Left cardiac atrium (tissue), 4 donors: Measurements from ENCODE around the gene STAM. TPM values are rescaled to one million over a fixed set of nuclear protein-coding genes. Genes with fewer than 3 reads are reported as not detected.

Source experiments
- ATAC-seq, 2 donors: fragments of 200-7000 bp; cut with Tn5 transposase; one replicate each; pipeline ENCODE4 v1.9.1; 2020; ENCODE audit warnings: mild to moderate bottlenecking in 2 of 2, moderate library complexity in 2 of 2
- DNase-seq: peaks from one replicate; pipeline ENCODE4 v3.0.0-alpha.2; 2020
- intact Hi-C, 2 donors: fragments of 100-400 bp; cut with DNase I; formaldehyde crosslinking; loops; one replicate each; pipeline versions ENCODE4 v1.14.1 to v1.15.1; 2022 to 2023
- total RNA-seq, 2 donors: library from RNA; stranded (reverse); fragmentation: NEBNext Ultra II Directional; extraction: Animal tissue kit (Norgen Biotek cat#: 25700); gene quantifications; one replicate each; pipeline ENCODE4 v1.2.1, GENCODE V29; 2021
- donor health status: DM: no; HTN: yes; CAD: no.
- donor health status: DM: no; HTN: yes; CAD: no; lungs with severe emphysema.
- donor health status: DM: yes; HTN: yes; CAD: no.
- donor health status: Dilated cardiomyopathy.

The STAM gene
- total RNA-seq, 2 donors from 2014 or later, result 17.3 to 27.5 TPM

DNA sequence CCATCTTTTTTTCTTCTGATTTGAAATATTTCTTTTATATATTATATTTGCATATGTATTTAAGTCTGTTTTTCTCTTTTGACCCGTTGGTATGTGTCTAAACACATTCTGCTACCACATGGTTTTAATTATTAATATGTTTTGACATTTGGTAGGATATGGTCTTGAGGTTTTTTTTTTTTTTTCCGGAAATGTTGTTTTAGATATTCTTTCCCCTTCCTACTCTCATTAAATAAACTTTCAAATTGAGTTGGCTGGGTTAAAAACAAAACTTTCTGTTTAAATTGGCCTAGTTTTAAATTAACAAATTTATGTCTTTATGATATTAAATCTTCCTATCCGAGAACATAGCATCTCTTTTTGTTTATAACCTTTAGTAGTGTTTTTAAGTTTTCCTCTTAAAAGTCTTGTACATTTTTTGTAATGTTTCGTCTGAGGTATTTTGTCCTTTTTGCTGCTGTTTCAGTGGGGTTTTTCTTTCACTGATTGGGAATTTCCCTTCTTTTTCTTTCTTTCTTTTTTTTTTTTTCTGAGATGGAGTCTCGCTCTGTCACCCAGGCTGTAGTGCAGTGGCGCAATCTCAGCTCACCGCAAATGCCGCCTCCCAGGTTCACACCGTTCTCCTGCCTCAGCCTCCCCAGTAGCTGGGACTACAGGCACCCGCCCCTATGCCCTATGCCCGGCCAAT, 25.4 kb downstream of the STAM start:
- intact Hi-C loops, result no loop called here
- ATAC-seq (no peak), DNase-seq (no peak)

DNA sequence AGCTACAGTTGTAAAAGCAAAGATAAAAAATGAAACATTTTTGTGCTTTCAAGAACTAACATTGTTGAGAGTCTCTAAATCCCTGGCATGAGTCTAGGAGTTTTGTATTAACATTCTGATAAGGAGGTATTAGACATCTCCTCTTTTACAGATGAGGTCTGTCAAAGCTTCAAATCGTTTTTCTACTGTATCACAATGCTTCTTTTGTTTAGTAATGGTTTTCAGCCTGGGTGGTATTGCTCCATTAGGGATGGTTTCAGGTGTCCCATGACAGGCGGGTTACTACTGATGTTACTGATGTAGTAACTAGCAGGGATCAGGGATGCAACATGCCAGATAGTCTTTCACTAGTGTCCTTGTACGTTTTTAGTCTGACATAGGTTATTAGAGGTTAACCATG, 27.4 kb downstream of the STAM start:
- no peak for DNase-seq
- no peak for ATAC-seq
- intact Hi-C loops, result no loop called here

DNA sequence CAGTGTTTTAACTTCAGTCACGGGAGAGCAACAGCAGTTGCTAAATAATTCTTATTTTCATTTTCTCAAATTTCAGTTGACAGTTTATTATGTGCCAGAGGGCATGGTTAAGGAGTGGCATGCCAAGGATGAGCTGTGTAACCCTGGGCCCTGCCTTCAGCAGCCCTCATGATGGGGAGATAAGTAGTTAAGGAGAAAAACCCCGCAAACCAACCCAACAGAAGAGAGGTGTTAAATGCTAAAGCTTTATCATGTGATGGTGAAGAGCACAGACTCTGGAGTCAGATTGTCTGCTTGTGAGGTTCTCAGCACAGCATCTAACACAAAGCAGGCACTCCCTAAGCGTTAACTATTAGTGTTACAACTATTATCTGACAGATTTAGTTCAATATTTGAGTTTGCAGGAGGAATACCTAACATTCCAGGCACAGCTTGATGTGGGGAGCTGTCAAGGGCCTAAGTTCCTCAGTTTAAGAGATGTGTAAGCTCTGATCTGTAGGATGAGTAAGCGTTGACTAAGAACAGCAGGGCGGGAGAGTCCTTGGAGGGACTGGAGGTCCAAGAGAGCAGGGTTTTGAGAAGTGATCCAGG, 29.6 kb downstream of the STAM start:
- ATAC-seq (peak; percentile 41 to 97), DNase-seq (no peak)
- intact Hi-C loops, result no loop called here

DNA sequence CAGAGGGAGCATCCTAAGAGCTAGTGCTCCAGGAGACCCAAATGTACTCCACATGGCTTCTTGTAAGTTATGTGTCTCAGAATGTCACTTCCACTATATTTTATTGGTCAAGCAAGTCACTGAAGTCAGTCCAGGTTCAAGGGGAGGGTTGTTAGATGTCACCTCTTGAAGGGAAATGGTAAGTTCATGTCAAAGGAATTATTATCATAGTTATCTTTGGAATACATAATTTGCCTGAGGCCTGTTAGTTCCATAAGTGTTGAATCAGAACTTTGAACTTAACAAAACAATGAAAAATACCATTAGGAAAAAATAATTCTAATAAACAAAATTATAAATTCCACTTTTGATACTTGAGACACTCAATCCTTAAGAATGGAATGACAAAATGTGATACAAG, 30.6 kb downstream of the STAM start:
- no peak for ATAC-seq
- intact Hi-C loops, result no loop called here
- no peak for DNase-seq

DNA sequence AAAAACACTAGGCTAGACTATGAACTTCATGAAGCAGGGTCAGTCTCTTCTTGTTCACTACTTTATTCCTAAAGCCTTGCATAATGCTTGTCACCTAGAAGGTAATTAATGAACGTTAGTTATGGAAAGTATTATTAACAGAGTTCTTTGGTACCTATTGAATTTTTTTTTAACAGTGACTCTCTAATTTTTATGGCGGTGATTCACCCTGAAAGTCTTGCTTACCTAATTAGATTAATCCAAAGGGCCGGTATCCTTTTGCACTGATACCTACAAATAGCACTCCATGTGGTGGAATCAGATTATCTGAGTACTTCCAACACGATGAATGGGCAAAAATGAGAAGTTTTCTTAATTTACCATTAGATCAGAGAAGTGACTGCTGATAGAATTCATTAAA, 31.7 kb downstream of the STAM start:
- DNase-seq (no peak), ATAC-seq (no peak)
- intact Hi-C loops, result no loop called here

DNA sequence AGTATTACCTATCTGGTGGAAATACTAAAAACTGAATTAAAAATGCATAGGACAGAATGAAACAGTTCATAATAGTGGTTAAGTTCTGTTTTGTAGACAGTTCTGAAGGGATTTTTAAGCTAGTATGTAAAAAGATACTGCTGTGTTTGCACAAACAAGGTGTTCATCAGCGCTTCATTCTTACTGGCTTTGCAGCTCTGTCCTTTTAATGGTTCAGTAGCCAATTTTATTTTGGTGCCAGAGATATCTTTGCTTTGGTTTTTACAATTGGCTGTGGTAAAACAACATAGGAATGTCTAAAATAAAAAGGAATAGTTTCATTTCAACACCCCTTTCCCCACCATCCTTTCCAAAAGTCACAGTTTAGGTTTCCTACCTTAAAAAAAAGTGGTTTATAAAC, 33.0 kb downstream of the STAM start:
- no peak for ATAC-seq
- intact Hi-C loops, result no loop called here
- no peak for DNase-seq

DNA sequence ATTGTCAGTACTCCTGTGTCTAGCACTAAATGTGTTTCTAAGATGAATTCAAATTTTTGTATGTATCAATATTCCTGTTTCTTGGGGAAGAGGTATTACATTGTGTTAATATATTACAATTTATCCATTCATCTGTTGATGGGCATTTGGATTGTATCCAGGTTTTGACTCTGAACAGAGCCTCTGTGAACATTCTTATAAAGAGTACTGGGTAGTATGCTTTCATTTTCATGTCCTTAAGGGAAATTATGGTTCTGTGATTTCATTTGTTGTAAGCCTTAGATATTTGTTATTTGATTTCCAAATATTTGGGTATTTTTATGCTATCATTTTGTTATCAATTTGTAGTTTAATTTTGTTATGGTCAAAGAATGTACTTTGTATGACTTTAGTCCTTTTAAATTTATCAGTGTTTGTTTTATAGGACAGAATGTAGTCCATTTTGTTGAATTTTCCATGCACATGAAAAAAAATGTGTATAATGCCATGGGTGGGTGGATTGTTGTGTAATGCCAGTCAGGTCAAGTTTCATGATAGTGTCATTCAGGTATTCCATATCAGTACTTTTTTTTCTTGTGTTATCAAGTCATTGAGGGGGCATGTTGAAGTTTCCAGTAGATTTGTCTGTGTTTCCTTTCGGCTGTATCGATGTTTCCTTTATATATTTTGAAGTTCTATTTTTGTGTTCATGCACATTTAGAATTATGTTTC, 38.4 kb downstream of the STAM start:
- intact Hi-C loops, result no loop called here
- ATAC-seq, result no peak

DNA sequence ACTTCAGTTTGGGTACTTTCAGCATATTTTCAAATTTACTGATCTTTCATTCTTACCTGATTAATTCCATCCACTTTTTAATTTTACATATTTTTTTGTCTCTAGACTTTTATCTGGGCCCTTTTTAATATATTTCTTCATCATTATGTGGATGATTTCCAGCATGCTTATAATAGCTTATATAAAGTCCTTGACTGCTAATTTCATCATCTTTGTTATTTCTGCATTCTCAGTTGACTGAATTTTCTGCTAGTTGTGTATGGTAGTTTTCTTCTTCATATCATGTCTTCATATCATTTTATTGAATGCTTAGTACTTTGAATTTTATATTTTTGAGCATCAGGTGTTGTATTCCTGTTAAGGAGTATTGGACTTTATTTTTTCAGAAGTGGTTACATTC, 39.6 kb downstream of the STAM start:
- DNase-seq (no peak), ATAC-seq (no peak)
- intact Hi-C loops, result no loop called here

More for the DNA sequence above, 38.4 kb downstream of the STAM start:
- no peak for DNase-seq

DNA sequence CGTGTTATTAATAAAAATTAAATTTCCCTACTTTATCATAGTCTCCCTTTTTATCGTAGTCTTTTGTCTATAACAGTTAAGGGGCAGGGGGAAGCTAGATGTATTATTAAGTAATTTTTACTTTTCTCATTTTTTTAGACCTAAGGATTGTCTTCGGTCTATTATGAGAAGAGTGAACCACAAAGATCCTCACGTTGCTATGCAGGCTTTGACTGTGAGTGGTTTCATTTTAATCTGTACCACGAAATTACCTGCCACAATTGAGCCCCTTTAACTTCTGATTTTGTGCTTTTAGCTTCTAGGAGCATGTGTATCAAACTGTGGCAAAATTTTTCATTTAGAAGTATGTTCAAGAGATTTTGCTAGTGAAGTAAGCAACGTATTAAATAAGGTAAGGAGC, 40.6 kb downstream of the STAM start:
- DNase-seq (no peak), ATAC-seq (no peak)
- intact Hi-C loops, result no loop called here

DNA sequence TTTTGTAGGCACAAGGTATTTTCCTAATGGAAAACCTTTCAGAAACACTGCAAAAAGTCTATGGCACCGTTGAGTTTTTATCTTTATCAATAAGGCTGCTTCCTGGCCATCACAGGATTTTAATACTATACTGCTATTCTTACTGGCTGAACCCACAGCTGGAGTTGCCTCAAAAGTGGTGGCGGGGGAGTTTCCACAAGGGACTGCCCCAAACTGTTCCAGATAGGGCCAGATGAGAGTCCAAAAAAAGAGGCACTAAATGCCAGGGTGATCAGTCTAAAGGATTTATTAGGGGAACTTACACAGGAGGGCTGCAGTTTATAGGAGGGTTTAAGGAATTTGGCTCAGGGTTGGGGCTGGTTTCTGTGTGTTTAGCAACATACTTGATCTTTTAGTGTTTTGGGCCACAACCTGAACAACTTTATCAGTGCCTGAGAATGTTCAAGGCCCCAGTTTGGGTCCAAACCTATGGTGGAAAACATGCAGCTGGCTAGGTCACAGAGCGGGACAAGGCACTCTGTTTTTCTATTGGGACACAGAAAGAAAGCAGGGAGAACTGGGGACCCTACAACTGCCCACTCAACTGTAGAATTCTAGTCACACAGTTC, 41.4 kb downstream of the STAM start:
- DNase-seq, result no peak
- ATAC-seq, result no peak
- intact Hi-C loops, result no loop called here

DNA sequence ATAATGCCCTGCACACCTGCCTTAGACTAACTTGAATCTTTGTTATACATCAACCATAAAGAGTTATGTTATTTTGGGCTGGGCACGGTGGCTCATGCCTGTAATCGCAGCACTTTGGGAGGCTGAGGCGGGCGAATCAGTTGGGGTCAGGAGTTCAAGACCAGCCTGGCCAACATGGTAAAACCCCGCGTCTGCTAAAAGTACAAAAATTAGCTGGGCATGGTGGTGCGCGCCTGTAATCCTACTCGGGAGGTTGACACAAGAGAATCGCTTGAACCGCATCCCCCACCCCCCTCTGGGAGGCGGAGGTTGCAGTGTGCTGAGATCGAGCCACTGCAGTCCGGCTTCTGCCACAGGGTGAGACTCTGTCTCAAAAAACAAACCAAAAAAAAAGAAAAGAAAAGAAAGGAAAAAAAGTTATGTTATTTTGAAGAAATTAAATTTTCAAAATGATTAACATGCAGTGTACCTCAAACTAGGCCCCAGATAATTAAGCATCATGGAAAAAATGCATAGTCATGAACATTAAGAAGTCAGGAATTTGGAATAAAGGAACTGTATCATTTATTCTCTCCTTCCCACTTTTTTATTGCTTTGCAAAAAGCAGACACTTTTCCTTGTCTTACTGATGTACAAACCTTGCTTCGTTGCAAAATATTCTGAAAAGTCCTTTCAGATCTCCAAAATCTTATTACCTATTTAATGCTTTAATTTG, 43.3 kb downstream of the STAM start:
- no peak for DNase-seq
- intact Hi-C loops, result no loop called here
- ATAC-seq, result no peak

DNA sequence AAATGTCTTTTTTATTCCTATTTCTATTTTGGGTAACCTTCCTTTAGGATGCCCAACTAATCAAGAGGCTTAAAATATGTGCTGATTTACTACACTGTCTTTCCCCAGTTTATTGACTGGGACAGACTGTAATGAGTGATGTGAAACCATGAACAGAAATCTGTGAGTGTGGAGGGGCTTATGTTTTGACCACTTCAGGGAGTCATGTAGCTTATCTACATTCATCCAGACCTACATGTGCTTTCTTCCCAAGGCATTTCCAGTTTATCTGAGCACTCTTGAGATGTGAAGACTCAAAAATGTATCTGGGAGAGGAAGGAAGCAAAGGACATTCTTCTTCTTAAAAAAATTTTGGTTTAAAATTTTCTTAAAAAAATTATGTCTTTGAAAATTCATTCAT, 45.2 kb downstream of the STAM start:
- ATAC-seq (no peak), DNase-seq (no peak)
- intact Hi-C loops, result no loop called here

DNA sequence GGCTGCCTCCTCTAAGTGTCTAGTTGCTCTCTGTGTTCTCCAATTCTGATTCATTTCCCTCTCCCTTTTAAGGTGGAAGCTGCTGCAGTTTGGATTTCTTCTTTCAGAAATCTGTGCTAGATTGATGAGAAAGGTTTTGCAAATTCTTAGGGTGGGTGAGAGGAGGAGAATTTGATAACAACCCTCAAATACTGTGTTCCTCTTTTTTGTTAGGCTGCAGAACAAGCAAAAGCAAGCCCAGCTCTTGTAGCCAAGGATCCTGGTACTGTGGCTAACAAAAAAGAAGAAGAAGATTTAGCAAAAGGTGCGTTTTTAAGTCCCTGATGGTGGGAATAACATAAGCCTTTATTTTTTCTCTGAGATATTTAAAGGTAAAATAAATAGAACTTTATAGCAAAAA, 49.1 kb downstream of the STAM start:
- ATAC-seq, result no peak
- no peak for DNase-seq
- intact Hi-C loops, result no loop called here

DNA sequence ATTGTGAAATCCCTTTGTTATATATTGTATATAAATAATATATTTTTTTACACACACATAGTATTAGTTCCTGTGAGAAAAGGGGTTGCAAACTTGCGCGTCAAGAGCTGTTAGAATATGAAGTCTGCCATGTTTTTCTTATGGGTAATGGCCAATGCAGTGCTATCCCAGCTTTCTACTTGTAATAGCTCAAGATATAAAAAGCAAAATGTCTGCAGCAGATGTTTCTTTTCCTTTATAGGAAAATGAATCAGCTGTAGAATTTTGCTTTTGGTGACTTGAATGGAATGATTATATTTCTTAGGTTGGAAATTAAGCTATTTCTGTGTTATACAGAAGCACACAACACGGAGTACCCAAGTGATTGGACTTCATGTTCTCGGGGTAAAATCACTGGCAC, 54.7 kb downstream of the STAM start:
- ATAC-seq, result no peak
- intact Hi-C loops, result no loop called here
- no peak for DNase-seq

DNA sequence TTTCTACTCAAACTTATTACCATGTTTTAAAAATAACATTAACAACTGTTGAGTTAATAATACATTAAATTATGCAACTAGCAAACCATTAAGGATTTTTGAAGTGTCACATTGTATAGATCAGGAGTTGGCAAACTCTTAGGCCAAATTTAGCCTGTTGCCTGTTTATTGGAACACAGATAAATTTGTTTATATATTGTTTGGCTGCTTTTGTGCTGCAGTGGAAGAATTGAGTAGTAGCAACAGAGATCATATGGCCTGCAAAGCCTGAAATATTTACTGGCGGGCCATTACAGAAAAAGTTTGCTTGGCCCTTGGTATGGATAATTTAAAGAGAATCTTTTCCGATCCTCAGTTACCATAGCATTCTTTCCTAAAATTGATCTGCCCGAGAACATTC, 57.4 kb downstream of the STAM start:
- intact Hi-C loops, result no loop called here
- DNase-seq (no peak), ATAC-seq (no peak)

DNA sequence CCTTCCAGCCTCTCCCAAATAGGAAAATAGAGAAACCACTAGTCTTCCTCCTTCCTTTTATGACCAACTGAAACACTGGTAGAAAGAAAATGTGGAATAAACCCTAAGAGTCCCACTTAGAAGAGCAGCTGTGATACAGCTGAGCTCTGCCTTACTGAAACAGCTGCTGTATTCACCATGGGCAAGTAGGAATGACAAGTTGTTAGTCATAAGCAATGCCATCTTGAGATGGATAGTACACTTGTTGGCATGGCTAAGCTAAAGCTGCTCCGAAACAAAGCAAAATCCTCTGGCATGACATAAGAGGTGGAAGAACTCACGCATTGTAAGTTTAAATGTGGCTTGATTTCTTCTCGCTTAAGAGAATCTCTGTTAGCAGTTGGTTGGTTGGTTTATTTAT, 59.8 kb downstream of the STAM start:
- intact Hi-C loops, result no loop called here
- ATAC-seq (no peak), DNase-seq (no peak)

DNA sequence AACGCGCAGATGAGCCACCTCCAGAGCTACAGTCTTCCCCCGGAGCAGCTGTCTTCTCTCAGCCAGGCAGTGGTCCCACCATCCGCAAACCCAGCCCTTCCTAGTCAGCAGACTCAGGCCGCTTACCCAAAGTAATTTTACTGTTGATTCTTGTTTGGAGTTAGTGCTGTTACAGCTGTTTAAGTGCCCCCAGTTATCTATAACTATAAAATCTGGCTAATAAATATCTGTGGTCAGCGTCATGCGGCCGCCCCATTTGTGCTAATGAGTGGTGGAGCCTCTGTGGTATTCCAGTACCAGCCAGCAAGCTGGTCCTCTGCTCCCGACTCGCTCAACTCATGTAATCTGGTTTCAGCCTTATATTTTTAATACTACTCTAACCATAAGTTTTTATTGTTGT, 64.9 kb downstream of the STAM start:
- ATAC-seq (no peak), DNase-seq (no peak)
- intact Hi-C loops, result no loop called here

DNA sequence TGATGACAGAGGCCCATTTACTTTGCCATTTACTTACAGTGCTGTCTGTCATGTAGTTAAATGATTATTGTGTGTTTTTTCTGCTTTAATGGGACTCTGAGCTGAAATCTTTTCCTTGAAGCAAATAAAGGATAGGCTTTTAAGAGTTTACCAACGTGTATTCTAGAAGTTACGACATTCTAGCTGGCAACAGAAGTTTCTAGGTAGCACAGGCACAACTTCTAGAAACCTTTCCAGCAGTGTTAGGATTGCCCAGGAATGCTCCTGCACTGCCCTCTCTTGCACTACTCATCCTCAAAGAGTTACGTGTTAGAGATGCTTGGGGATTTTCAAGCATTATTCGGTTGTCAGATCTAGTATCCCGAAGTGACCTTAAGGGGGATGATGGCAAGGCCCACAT, 65.5 kb downstream of the STAM start:
- DNase-seq (no peak), ATAC-seq (no peak)
- intact Hi-C loops, result no loop called here

DNA sequence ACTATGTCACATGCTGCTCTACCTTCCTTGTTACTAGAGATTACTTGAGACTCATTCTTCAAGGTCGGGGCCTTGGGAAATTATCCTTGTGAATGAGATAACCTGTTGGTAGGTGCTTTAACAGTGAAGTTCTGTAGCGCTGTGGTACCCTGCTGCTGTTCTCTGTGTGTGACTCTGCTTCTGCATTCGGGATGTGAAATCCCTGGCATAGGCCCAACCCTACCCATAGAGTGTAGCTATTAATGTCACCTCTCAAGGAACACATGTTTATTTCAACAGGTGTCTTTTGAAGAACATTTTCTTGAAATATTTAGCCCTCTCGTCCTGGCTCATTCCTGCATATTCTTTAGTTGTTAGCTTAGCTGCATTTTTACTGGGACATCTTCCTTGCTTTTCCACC, 66.2 kb downstream of the STAM start:
- DNase-seq, result no peak
- intact Hi-C loops, result no loop called here
- ATAC-seq, result no peak

DNA sequence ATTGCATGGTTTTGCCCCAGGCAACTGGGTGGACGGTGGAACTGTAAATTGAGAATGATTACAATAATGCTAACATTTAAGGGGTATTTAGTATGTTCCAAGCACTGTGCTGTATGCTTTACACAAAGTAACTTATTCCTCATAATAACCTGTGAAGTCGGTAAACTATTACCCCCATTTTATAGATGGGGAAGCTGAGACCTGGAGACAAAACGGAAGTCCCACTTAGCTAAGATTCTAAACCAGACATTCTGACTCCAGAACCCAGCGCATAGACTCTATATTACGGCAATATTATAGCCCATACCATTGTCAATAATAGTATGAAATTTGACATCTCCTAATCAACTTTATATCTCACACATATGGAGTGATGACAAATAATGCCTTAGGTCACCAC, 68.1 kb downstream of the STAM start:
- no peak for ATAC-seq
- no peak for DNase-seq
- intact Hi-C loops, result no loop called here
